Smooth muscle cell (in vitro differentiated cells): Measurements from ENCODE around the gene MITF. TPM values are rescaled to one million over a fixed set of nuclear protein-coding genes. Genes with fewer than 3 reads are reported as not detected.

Experiments
- DNase-seq: peaks from one replicate; lab custom pipeline; 2025; ENCODE audit not compliant: unreplicated experiment; lab: John Stamatoyannopoulos, UW
- H2AFZ ChIP-seq: fragments of 200-600 bp; sonication (generic); 2 replicates; pipeline ENCODE4 v1.6.0; 2016; ENCODE audit warnings: antibody characterized with exemption, low read depth, mild to moderate bottlenecking
- H3F3A ChIP-seq: fragments of 200-600 bp; sonication (generic); 2 replicates; pipeline ENCODE4 v1.6.0; 2017; ENCODE audit warnings: antibody characterized with exemption, low read depth
- H3K27ac ChIP-seq: fragments of 200-600 bp; sonication (generic); 2 replicates; pipeline ENCODE4 v1.5.1; 2016; ENCODE audit warnings: low read depth, mild to moderate bottlenecking
- H3K27me3 ChIP-seq: fragments of 200-600 bp; sonication (generic); 2 replicates; pipeline ENCODE4 v1.6.1; 2016; ENCODE audit warnings: low read depth, mild to moderate bottlenecking
- H3K36me3 ChIP-seq: fragments of 200-600 bp; sonication (generic); 2 replicates; pipeline ENCODE4 v1.5.1; 2016; ENCODE audit warnings: low read depth
- H3K4me1 ChIP-seq: fragments of 200-600 bp; sonication (generic); 2 replicates; pipeline ENCODE4 v1.5.1; 2016; ENCODE audit warnings: low read depth
- H3K4me2 ChIP-seq: fragments of 200-600 bp; sonication (generic); 2 replicates; pipeline ENCODE4 v1.6.0; 2016; ENCODE audit warnings: mild to moderate bottlenecking
- H3K4me3 ChIP-seq: fragments of 200-600 bp; sonication (generic); 2 replicates; pipeline ENCODE4 v1.5.1; 2016; ENCODE audit warnings: mild to moderate bottlenecking
- H3K79me2 ChIP-seq: fragments of 200-600 bp; sonication (generic); 2 replicates; pipeline ENCODE4 v1.6.0; 2016; ENCODE audit warnings: low read depth, mild to moderate bottlenecking
- H3K9ac ChIP-seq: fragments of 200-600 bp; sonication (generic); 2 replicates; pipeline ENCODE4 v1.6.0; 2016; ENCODE audit warnings: low read depth
- H3K9me3 ChIP-seq: fragments of 200-600 bp; sonication (generic); replicated peaks from 2 replicates; pipeline ENCODE4 v1.5.1; 2016; ENCODE audit warnings: low read depth
- H4K20me1 ChIP-seq: fragments of 200-600 bp; sonication (generic); 2 replicates; pipeline ENCODE4 v1.6.0; 2016; ENCODE audit warnings: low read depth
- CTCF ChIP-seq: fragments of 200-600 bp; sonication (generic); IDR thresholded peaks from 2 replicates; pipeline ENCODE4 v1.5.1; 2017; ENCODE audit warnings: borderline replicate concordance, mild to moderate bottlenecking, antibody characterized with exemption; ENCODE audit not compliant: insufficient read depth, poor library complexity, severe bottlenecking
- WGBS: methylation state at CpG from one replicate; pipeline ENCODE4 v1.1.7; 2016; ENCODE audit warnings: low lambda C conversion rate; 5-methylcytosine and 5-hydroxymethylcytosine counted together
- polyA plus RNA-seq: library from polyadenylated mRNA; unstranded; fragments of >200 nt; fragmentation: Nextera tagmentation; extraction: Ambion mirVana; gene quantifications from 2 replicates; pipeline ENCODE4 v1.2.1, GENCODE V29; 2016
- total RNA-seq: library from RNA; depleted of rRNA; stranded (reverse); fragments of >200 nt; gene quantifications from 2 replicates; pipeline ENCODE4 v1.2.3, GENCODE V29; 2014

Gene MITF
- total and polyA plus RNA-seq, 2 experiments from 2014 or later = 2.3 to 3.1 TPM

GRCh38 chr3:69880069-69880640 is 140.9 kb downstream of the MITF start:
- 92% methylated on average over 4 of the region's 4 CpGs for WGBS
- H4K20me1 ChIP-seq = no peaks in the 10 kb centered on the region

GRCh38 chr3:69881051-69881450 is 141.8 kb downstream of the MITF start:
- H3K4me1 ChIP-seq = peaks cover 7% of the 10 kb centered on the region
- no peak for DNase-seq
- H3K9me3 ChIP-seq = no peaks in the 10 kb centered on the region
- H3K4me2 ChIP-seq = no peak overlapping the region
- no peak overlapping the region for H2AFZ ChIP-seq
- H3K36me3 ChIP-seq = no peaks in the 10 kb centered on the region
- H3K79me2 ChIP-seq = no peaks in the 10 kb centered on the region
- H3K9ac ChIP-seq = no peak overlapping the region
- H3K27ac ChIP-seq = no peak overlapping the region
- no peak overlapping the region for H3K4me3 ChIP-seq
- H4K20me1 ChIP-seq = no peaks in the 10 kb centered on the region
- peaks cover 3% of the 10 kb centered on the region for H3K27me3 ChIP-seq
- TF ChIP-seq CTCF = no peak
- WGBS = 86% methylated on average over 1 of the region's 1 CpG
- H3F3A ChIP-seq = no peaks in the 10 kb centered on the region

More at GRCh38 chr3:69880069-69880640, 140.9 kb downstream of the MITF start:
- Histone ChIP-seq H3K9ac (no peak overlapping the region), H3K36me3 (no peaks in the 10 kb centered on the region), H3F3A (no peaks in the 10 kb centered on the region), H3K4me2 (no peak overlapping the region), H3K79me2 (no peaks in the 10 kb centered on the region), H3K9me3 (no peaks in the 10 kb centered on the region), H3K4me3 (no peak overlapping the region), H3K4me1 (peaks cover 10% of the 10 kb centered on the region), H3K27me3 (peaks cover 3% of the 10 kb centered on the region), H2AFZ (no peak overlapping the region), H3K27ac (no peak overlapping the region)
- no peak for TF ChIP-seq CTCF
- DNase-seq = no peak

DNA sequence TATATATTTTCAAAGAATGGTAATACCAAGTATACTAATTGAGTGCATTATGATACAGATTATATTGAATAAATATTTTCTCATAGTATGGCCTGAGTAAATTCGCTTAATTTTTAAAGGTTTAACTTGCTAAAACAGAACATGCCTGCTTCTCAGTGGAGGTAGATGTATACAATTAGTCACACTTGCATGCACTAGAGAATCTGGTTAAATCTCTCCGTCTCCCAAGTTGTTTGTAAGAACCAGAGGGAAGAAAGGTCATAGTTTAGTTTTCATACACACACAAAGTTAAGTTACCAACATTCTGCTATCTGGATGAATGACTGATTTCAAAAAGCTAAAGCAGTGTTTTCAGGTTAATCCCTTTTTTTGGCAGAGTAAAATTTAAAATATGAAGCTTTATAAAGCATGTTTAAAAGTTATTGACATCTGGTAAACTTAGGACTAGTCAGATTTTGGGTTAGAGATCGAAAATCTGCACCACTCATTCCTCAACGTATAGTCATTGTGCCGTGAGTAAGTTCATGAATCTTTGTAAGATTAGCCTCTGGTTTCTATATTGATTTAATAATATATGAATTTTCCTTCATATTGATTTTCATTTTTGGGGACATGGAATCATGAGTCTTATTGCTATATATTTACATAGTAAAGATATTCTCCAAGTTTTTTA is 142.6 kb downstream of the MITF start:
- 83% methylated on average over 5 of the region's 5 CpGs for WGBS
- H3K79me2 ChIP-seq = no peaks in the 10 kb centered on the region
- DNase-seq = no peak

More for the DNA sequence above, 142.6 kb downstream of the MITF start:
- peaks cover 3% of the 10 kb centered on the region for H3K27me3 ChIP-seq
- H3K4me2 ChIP-seq = no peak overlapping the region
- H3K9me3 ChIP-seq = no peaks in the 10 kb centered on the region
- no peaks in the 10 kb centered on the region for H3K4me1 ChIP-seq
- H3K27ac ChIP-seq = no peak overlapping the region
- H2AFZ ChIP-seq = no peak overlapping the region
- H4K20me1 ChIP-seq = no peaks in the 10 kb centered on the region
- no peaks in the 10 kb centered on the region for H3K36me3 ChIP-seq
- H3K4me3 ChIP-seq = no peak overlapping the region
- no peak overlapping the region for H3K9ac ChIP-seq
- TF ChIP-seq CTCF = no peak
- no peaks in the 10 kb centered on the region for H3F3A ChIP-seq
